ENCODE measurements around the gene KIF6.

DNA sequence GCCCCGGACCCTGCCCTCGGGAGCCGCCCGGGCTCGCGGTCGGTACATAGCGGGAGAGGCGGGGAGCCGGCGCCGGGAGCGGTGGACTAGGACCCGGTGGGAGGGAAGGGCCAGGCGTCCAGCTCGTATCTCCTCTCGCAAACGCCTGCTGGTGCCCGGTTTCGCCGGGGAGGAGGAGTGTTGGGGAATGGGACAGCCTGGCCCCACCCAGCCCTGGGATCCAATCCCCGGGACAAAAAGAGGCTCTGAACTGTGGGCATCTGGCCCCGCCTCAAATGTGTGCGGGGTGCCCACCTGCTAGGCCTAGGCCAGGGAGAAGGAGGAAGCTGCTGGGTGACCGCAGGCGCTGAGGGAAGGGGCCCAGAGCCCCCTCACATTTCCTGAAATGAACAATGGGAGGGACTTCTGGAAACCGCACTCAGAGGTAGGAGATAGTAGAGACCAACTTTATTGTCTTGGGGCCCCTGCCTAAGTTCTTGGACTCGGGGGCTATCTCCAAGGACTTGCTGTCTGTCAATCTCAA is 410.9 kb downstream of the KIF6 start, which contains the start of gene KCNK17:
- TF ChIP-seq SUZ12 (IDR thresholded peaks at IDR 0.05) (no peak), NFRKB (IDR thresholded peaks at IDR 0.05) (no peak), PKNOX1 (IDR thresholded peaks at IDR 0.05) (no peak), LEF1 (IDR thresholded peaks at IDR 0.05; ENCODE audit: borderline replicate concordance) (no peak), TARDBP (IDR thresholded peaks at IDR 0.05) (no peak), BHLHE40 (IDR thresholded peaks at IDR 0.05; ENCODE audit: borderline replicate concordance) (no peak), SP1 (IDR thresholded peaks at IDR 0.05) (no peak), HDGF (IDR thresholded peaks at IDR 0.05; ENCODE audit: borderline replicate concordance) (no peak), FOXK2 (IDR thresholded peaks at IDR 0.05) (no peak), FOXM1 (IDR thresholded peaks at IDR 0.05; ENCODE audit: borderline replicate concordance) (no peak), FOXA1 (IDR thresholded peaks at IDR 0.05) (no peak), ELF4 (IDR thresholded peaks at IDR 0.05) (no peak), CTBP1 (IDR thresholded peaks at IDR 0.05; ENCODE audit: borderline replicate concordance) (no peak), ZNF384 (IDR thresholded peaks at IDR 0.05) (no peak)
